BE2C (cell line): ENCODE measurements around the gene GRIA3. TPM values are rescaled to one million over a fixed set of nuclear protein-coding genes. Genes with fewer than 3 reads are reported as not detected.

Experiments
- DNase-seq: peaks from one replicate; pipeline ENCODE4 v3.0.0-alpha.2; 2020
- H3K27me3 ChIP-seq: fragments of 250-450 bp; sonication (Bioruptor Pico); 2 replicates; pipeline ENCODE4 v1.5.1; 2020; ENCODE audit warnings: mild to moderate bottlenecking
- H3K36me3 ChIP-seq: fragments of 250-450 bp; sonication (Bioruptor Pico); 2 replicates; pipeline ENCODE4 v1.5.1; 2020; ENCODE audit warnings: mild to moderate bottlenecking
- H3K4me1 ChIP-seq: fragments of 250-450 bp; sonication (Bioruptor Pico); 2 replicates; pipeline ENCODE4 v1.5.1; 2020
- H3K4me3 ChIP-seq: 2 replicates; pipeline ENCODE4 v1.5.1; 2011; ENCODE audit warnings: low read depth, low read length
- H3K9me3 ChIP-seq: fragments of 250-450 bp; sonication (Bioruptor Pico); 2 replicates; pipeline ENCODE4 v1.5.1; 2020
- polyA plus RNA-seq: library from polyadenylated mRNA; unstranded; fragments of >200 nt; gene quantifications from one replicate; pipeline ENCODE4 v1.2.1, GENCODE V29; 2012; ENCODE audit warnings: low read depth, missing spikeins; ENCODE audit not compliant: insufficient read length, insufficient read depth
- TF ChIP-seq, protein P1 (sequence below): IDR thresholded peaks from 2 replicates; pipeline ENCODE4 v1.5.1; 2012; ENCODE audit warnings: mild to moderate bottlenecking, low read depth, low read length

GRIA3 gene
- 0.34 TPM for polyA plus RNA-seq

DNA sequence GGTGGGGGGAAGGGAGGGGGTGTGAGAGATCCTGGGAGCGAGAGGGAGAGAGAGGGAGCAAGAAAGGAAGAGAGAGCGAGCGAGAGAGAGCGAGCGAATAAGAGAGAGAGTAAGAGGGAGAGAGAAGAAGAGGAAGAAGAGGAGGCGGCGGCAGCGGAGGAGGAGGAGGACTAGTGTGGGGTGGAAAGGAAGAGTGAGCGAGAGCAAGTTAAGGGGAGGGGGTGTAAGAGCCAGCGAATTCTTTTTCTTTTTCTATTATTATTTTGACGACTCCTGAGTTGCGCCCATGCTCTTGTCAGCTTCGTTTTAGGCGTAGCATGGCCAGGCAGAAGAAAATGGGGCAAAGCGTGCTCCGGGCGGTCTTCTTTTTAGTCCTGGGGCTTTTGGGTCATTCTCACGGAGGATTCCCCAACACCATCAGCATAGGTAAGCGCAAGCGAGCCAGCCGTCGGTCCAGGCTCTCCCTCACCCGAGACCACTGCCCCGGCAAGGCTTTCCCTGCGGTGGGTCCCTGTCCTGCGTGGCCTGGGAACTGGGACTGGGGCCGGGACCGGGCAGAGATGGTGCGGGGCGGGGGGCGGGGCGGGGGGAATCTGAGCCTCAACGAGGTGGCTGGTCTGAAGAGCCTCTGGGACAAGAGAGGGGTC is at the start of gene GRIA3:
TSS of gene GRIA3 (plus strand) at position 60 of the 647 bp plus-strand sequence. CDS start at position 318, 258 bp downstream.
- TF ChIP-seq, protein P1, sequence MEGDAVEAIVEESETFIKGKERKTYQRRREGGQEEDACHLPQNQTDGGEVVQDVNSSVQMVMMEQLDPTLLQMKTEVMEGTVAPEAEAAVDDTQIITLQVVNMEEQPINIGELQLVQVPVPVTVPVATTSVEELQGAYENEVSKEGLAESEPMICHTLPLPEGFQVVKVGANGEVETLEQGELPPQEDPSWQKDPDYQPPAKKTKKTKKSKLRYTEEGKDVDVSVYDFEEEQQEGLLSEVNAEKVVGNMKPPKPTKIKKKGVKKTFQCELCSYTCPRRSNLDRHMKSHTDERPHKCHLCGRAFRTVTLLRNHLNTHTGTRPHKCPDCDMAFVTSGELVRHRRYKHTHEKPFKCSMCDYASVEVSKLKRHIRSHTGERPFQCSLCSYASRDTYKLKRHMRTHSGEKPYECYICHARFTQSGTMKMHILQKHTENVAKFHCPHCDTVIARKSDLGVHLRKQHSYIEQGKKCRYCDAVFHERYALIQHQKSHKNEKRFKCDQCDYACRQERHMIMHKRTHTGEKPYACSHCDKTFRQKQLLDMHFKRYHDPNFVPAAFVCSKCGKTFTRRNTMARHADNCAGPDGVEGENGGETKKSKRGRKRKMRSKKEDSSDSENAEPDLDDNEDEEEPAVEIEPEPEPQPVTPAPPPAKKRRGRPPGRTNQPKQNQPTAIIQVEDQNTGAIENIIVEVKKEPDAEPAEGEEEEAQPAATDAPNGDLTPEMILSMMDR, result no peak
- no peaks in the 10 kb centered on the region for H3K9me3 ChIP-seq
- H3K4me1 ChIP-seq, result no peaks in the 10 kb centered on the region
- no peak for DNase-seq
- no peaks in the 10 kb centered on the region for H3K36me3 ChIP-seq
- no peaks in the 10 kb centered on the region for H3K27me3 ChIP-seq
- H3K4me3 ChIP-seq, result no peak within 1 kb of the TSS

DNA sequence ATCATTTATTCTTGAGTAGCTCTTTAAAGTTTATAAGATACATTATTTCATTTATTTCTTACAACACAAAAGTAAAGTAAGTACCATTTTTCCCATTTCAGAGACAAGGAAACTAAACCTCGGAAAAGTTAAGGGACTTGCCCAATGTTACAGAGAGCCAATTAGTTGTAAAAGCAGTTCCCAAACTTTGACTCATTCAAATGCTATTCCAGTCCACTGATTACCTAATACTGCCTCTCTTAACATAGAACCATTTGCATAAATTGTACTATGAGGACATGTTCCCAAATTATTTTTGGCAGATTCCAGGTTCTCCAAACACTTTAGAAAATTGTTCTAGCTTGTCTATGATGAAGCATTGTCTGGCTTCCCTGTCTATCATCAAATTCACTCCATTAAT is 45.6 kb upstream of the GRIA3 start:
- Histone ChIP-seq H3K9me3 (no peaks in the 10 kb centered on the region), H3K4me1 (no peaks in the 10 kb centered on the region), H3K27me3 (no peaks in the 10 kb centered on the region), H3K36me3 (no peaks in the 10 kb centered on the region), H3K4me3 (no peak overlapping the region)
- DNase-seq, result no peak
- TF ChIP-seq, protein P1, result no peak

DNA sequence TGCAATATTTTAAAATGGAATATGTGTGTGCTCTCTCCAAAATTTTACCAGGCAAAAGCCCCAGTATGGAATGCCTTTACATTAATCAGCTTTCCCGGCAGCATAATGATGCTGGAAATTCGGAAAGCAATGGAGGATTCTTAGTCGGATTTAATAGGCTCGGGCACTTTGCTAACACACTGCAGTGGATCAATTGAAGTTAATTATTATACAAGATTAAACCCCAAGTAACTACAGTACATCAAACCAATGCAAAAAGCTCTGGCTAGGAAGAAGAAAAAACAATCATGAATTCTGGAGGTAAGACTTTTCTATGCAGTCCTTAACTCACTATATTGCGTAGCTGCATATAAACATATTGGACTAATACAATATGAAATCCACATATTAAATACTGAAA is 43.6 kb upstream of the GRIA3 start:
- no peak for DNase-seq
- Histone ChIP-seq H3K36me3 (no peaks in the 10 kb centered on the region), H3K4me1 (no peaks in the 10 kb centered on the region), H3K9me3 (no peaks in the 10 kb centered on the region), H3K27me3 (no peaks in the 10 kb centered on the region), H3K4me3 (no peak overlapping the region)
- TF ChIP-seq, protein P1, result no peak

DNA sequence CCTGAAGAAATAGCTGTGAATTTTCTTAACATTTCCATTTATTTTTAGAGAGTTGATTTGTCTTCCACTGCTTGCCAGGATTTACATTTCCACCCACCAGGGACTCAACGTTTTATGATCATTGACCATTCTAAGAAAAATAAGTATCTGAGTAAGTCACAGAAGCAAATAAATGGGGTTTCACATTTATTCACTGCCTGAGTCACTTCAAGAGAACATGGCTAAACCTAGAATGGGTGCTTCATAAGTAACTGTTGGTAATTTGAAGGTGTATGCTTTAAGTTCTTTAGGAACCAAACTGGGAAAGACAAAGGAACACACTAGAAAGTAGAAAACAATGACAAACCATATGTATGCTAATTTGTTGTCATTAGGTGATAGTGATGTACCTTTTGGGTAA is 43.2 kb upstream of the GRIA3 start:
- Histone ChIP-seq H3K9me3 (no peaks in the 10 kb centered on the region), H3K36me3 (no peaks in the 10 kb centered on the region), H3K4me1 (no peaks in the 10 kb centered on the region), H3K27me3 (no peaks in the 10 kb centered on the region), H3K4me3 (no peak overlapping the region)
- no peak for DNase-seq
- TF ChIP-seq, protein P1, result no peak

DNA sequence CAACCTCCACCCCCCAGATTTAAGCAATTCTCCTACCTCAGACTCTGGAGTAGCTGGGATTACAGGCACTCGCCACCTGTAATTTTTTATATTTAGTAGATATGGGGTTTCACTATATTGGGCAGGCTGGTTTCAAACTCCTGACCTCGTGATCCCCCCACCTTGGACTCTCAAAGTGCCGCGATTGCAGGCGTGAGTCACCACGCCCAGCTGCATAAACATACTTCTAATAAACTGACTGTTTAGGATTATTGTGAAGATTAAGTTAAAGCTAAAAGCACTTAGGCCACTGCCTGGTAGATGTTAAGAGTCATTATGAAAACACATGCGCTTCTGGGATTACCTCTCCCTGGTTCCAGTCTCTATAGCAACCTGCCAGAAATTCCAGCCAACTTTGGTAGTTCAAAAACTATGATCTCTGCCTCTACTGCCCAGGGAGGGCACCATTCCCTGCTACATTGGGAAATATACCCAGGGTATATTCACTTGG is 30.2 kb upstream of the GRIA3 start:
- DNase-seq, result no peak
- Histone ChIP-seq H3K4me1 (no peaks in the 10 kb centered on the region), H3K36me3 (no peaks in the 10 kb centered on the region), H3K27me3 (no peaks in the 10 kb centered on the region), H3K9me3 (no peaks in the 10 kb centered on the region), H3K4me3 (no peak overlapping the region)
- TF ChIP-seq, protein P1, result no peak

DNA sequence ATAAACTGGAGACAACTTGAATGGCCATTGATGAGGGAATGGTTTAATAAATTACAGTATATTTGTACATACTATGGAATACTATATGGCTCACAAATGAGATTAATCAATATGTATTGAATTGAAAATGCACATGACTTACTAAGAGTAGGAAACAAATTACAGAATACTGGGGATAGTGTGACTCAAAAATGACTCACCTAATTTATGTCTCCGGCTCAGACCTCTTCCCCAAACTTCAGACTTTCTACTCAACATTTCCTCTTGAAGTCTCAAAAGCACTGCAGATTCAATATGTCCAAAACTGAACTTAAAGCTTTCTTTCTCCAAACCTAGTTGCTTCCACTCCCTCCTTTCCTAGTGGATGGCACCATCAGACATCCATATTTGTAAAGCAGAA is 28.8 kb upstream of the GRIA3 start:
- Histone ChIP-seq H3K27me3 (no peaks in the 10 kb centered on the region), H3K4me1 (no peaks in the 10 kb centered on the region), H3K36me3 (no peaks in the 10 kb centered on the region), H3K4me3 (no peak overlapping the region), H3K9me3 (no peaks in the 10 kb centered on the region)
- no peak for DNase-seq
- TF ChIP-seq, protein P1, result no peak
